H1 (cell line): Measurements from ENCODE around the gene GPNMB. TPM values are rescaled to one million over a fixed set of nuclear protein-coding genes. Genes with fewer than 3 reads are reported as not detected.

Experiments used
- CTCF ChIA-PET: fragments of 300-600 bp; sonication (Branson Sonifier 250); formaldehyde crosslinking; loops from one replicate; lab custom pipeline; 2021; ENCODE audit not compliant: partially characterized antibody; lab: Charles Lee
- POLR2A ChIA-PET: fragments of 300-600 bp; sonication (Branson Sonifier 250); formaldehyde crosslinking; loops from one replicate; lab custom pipeline; 2021; ENCODE audit warnings: inconsistent platforms; ENCODE audit not compliant: partially characterized antibody; lab: Charles Lee
- DNase-seq, 2 experiments: peaks; one replicate each; pipeline versions ENCODE4 v3.0.0 to v3.0.0-alpha.2; 2010 to 2022; ENCODE audit warnings: low spot score in 2 of 2, low read depth in 1 of 2, mixed read lengths in 1 of 2
- FAIRE-seq: peaks from 2 replicates; lab custom pipeline; 2011; peaks lifted over from hg19 to GRCh38; lab: Jason Lieb, UNC
- H2AFZ ChIP-seq: 2 replicates; pipeline ENCODE4 v1.8.1; 2012; ENCODE audit warnings: low read length, inconsistent platforms
- H2AK5ac ChIP-seq: 2 replicates; pipeline ENCODE4 v1.6.1; 2013; ENCODE audit warnings: low read depth, low read length
- H2BK120ac ChIP-seq: replicated peaks from 2 replicates; pipeline ENCODE3; 2013; ENCODE audit warnings: low read depth, low read length, inconsistent platforms
- H2BK12ac ChIP-seq: 2 replicates; pipeline ENCODE4 v1.6.1; 2013; ENCODE audit warnings: low read depth, low read length
- H2BK15ac ChIP-seq: 2 replicates; pipeline ENCODE4 v1.6.1; 2013; ENCODE audit warnings: low read length
- H2BK20ac ChIP-seq: 2 replicates; pipeline ENCODE4 v1.6.1; 2013; ENCODE audit warnings: low read length
- H2BK5ac ChIP-seq: 2 replicates; pipeline ENCODE4 v1.6.1; 2013; ENCODE audit warnings: low read depth, low read length
- H3K14ac ChIP-seq: 2 replicates; pipeline ENCODE4 v1.6.1; 2013; ENCODE audit warnings: inconsistent platforms; ENCODE audit not compliant: insufficient read length
- H3K18ac ChIP-seq: 2 replicates; pipeline ENCODE4 v1.6.1; 2013; ENCODE audit warnings: low read length; ENCODE audit errors: extremely low read depth
- H3K23ac ChIP-seq: 2 replicates; pipeline ENCODE4 v1.6.1; 2013; ENCODE audit warnings: inconsistent platforms; ENCODE audit not compliant: insufficient read length
- H3K23me2 ChIP-seq: 2 replicates; pipeline ENCODE4 v1.6.1; 2013; ENCODE audit warnings: low read depth, low read length
- H3K27ac ChIP-seq: 2 replicates; pipeline ENCODE4 v1.6.1; 2011; ENCODE audit warnings: low read depth, low read length, inconsistent platforms
- H3K27me3 ChIP-seq, 4 experiments: replicated peaks in 1 of 4; 1 replicate in 1 of 4; 2 replicates in 3 of 4; pipeline versions ENCODE4 v1.6.1 to v1.8.1; 2011 to 2013; ENCODE audit warnings: low read length in 3 of 4, mild to moderate bottlenecking in 3 of 4, inconsistent platforms in 2 of 4, mixed read lengths in 2 of 4, moderate library complexity in 1 of 4; ENCODE audit not compliant: control insufficient read depth in 3 of 4, insufficient read depth in 3 of 4; ENCODE audit errors: extremely low read depth in 1 of 4
- H3K36me3 ChIP-seq, 4 experiments: 2 replicates each; pipeline versions ENCODE4 v1.6.1 to v1.8.1; 2011 to 2013; ENCODE audit warnings: mild to moderate bottlenecking in 4 of 4, low read length in 3 of 4, moderate library complexity in 2 of 4, control low read depth in 1 of 4, inconsistent platforms in 1 of 4; ENCODE audit not compliant: insufficient read depth in 4 of 4, control insufficient read depth in 2 of 4
- H3K4ac ChIP-seq: replicated peaks from 2 replicates; pipeline ENCODE3; 2013; ENCODE audit warnings: low read length, low read depth, mixed read lengths, inconsistent platforms; ENCODE audit not compliant: insufficient read length
- H3K4me1 ChIP-seq, 4 experiments: replicated peaks in 1 of 4; 1 replicate in 1 of 4; 2 replicates in 3 of 4; pipeline versions ENCODE4 v1.6.1 to v1.8.1; 2011 to 2013; ENCODE audit warnings: low read length in 3 of 4, inconsistent platforms in 2 of 4, mixed read lengths in 1 of 4; ENCODE audit not compliant: insufficient read depth in 4 of 4, control insufficient read depth in 3 of 4
- H3K4me2 ChIP-seq, 2 experiments: 2 replicates each; pipeline versions ENCODE4 v1.6.1 to v1.8.1; 2011 to 2013; ENCODE audit warnings: low read depth in 2 of 2, low read length in 2 of 2, control low read depth in 1 of 2, inconsistent platforms in 1 of 2, mild to moderate bottlenecking in 1 of 2; ENCODE audit not compliant: insufficient read depth in 1 of 2
- H3K4me3 ChIP-seq, 4 experiments: fragments of 200-600, 300-600 bp in 1 of 4; sonication (generic), shearing (Covaris generic), sonication (Bioruptor Twin) in 1 of 4; 2 replicates each; pipeline versions ENCODE4 v1.5.1 to v1.8.1; 2011 to 2016; ENCODE audit warnings: low read length in 4 of 4, low read depth in 3 of 4, control low read depth in 2 of 4, inconsistent platforms in 2 of 4, mild to moderate bottlenecking in 2 of 4, mixed read lengths in 1 of 4, moderate library complexity in 1 of 4; ENCODE audit not compliant: insufficient read depth in 2 of 4; ENCODE audit errors: extremely low read depth in 1 of 4
- H3K56ac ChIP-seq: replicated peaks from 2 replicates; pipeline ENCODE3; 2013; ENCODE audit warnings: low read depth, mild to moderate bottlenecking, mixed read lengths, low read length, inconsistent platforms; ENCODE audit not compliant: insufficient read length
- H3K79me1 ChIP-seq: 2 replicates; pipeline ENCODE4 v1.6.1; 2013; ENCODE audit warnings: low read depth, low read length, control low read depth
- H3K79me2 ChIP-seq, 2 experiments: 2 replicates each; pipeline versions ENCODE4 v1.6.1 to v1.8.1; 2012 to 2013; ENCODE audit warnings: low read length in 2 of 2, mild to moderate bottlenecking in 2 of 2, inconsistent platforms in 1 of 2; ENCODE audit not compliant: insufficient read depth in 2 of 2, control insufficient read depth in 1 of 2
- H3K9ac ChIP-seq, 4 experiments: replicated peaks in 1 of 4; 1 replicate in 1 of 4; 2 replicates in 3 of 4; pipeline versions ENCODE4 v1.6.1 to v1.8.1; 2011 to 2013; ENCODE audit warnings: low read depth in 3 of 4, low read length in 3 of 4, control low read depth in 2 of 4, mild to moderate bottlenecking in 2 of 4, moderate library complexity in 2 of 4, inconsistent platforms in 1 of 4; ENCODE audit errors: extremely low read depth in 1 of 4
- H3K9me3 ChIP-seq, 2 experiments: 2 replicates each; pipeline versions ENCODE4 v1.6.1 to v1.8.1; 2012 to 2013; ENCODE audit warnings: mild to moderate bottlenecking in 2 of 2, moderate library complexity in 2 of 2, control low read depth in 1 of 2, inconsistent platforms in 1 of 2, low read depth in 1 of 2, low read length in 1 of 2, mixed read lengths in 1 of 2; ENCODE audit not compliant: insufficient read depth in 2 of 2
- H4K20me1 ChIP-seq, 2 experiments: replicated peaks in 1 of 2; 2 replicates each; pipeline versions ENCODE3 to v1.8.1; 2011 to 2013; ENCODE audit warnings: inconsistent platforms in 2 of 2, low read length in 2 of 2, mild to moderate bottlenecking in 1 of 2; ENCODE audit not compliant: insufficient read depth in 2 of 2, control insufficient read depth in 1 of 2
- H4K5ac ChIP-seq: 2 replicates; pipeline ENCODE4 v1.6.1; 2013; ENCODE audit warnings: low read length, low read depth, mixed read lengths, inconsistent platforms; ENCODE audit not compliant: insufficient read length
- H4K8ac ChIP-seq: 2 replicates; pipeline ENCODE4 v1.8.0; 2013; ENCODE audit warnings: mild to moderate bottlenecking, moderate library complexity, low read length, inconsistent platforms; ENCODE audit not compliant: insufficient read depth; ENCODE audit errors: extremely low read depth
- H4K91ac ChIP-seq: replicated peaks from 2 replicates; pipeline ENCODE3; 2013; ENCODE audit warnings: low read length, mixed read lengths, inconsistent platforms; ENCODE audit not compliant: insufficient read length
- BRCA1 ChIP-seq: IDR thresholded peaks from 2 replicates; pipeline ENCODE4 v1.6.1; 2012; ENCODE audit warnings: low read depth, low read length, improper control_type of control experiment
- CHD1 ChIP-seq: IDR thresholded peaks from 2 replicates; pipeline ENCODE4 v1.6.1; 2012; ENCODE audit warnings: low read depth, low read length, improper control_type of control experiment
- EGR1 ChIP-seq: IDR thresholded peaks from 2 replicates; pipeline ENCODE4 v1.6.1; 2011; ENCODE audit warnings: low read depth, low read length, borderline replicate concordance
- EP300 ChIP-seq, 2 experiments: IDR thresholded peaks; 1 replicate in 1 of 2; 2 replicates in 1 of 2; pipeline ENCODE4 v1.6.1; 2011 to 2012; ENCODE audit warnings: low read depth in 2 of 2, low read length in 2 of 2, mild to moderate bottlenecking in 2 of 2, borderline replicate concordance in 1 of 2, inconsistent platforms in 1 of 2, moderate library complexity in 1 of 2
- JUND ChIP-seq: IDR thresholded peaks from 2 replicates; pipeline ENCODE4 v1.6.1; 2011; ENCODE audit warnings: mild to moderate bottlenecking, improper control_type of control experiment, low read length
- POU5F1 ChIP-seq: IDR thresholded peaks from 2 replicates; pipeline ENCODE4 v1.6.1; 2011; ENCODE audit warnings: low read depth, mild to moderate bottlenecking, low read length, moderate library complexity
- SIN3A ChIP-seq, 2 experiments: IDR thresholded peaks in 1 of 2; conservative IDR thresholded peaks in 1 of 2; 2 replicates each; pipeline ENCODE4 v1.6.1; 2011 to 2012; ENCODE audit warnings: low read length in 2 of 2, improper control_type of control experiment in 1 of 2, low read depth in 1 of 2, mild to moderate bottlenecking in 1 of 2
- SP1 ChIP-seq: IDR thresholded peaks from 2 replicates; pipeline ENCODE4 v1.6.1; 2011; ENCODE audit warnings: low read depth, low read length
- TAF7 ChIP-seq: optimal IDR thresholded peaks from 2 replicates; pipeline ENCODE3; 2011; ENCODE audit warnings: low read depth, mild to moderate bottlenecking, inconsistent platforms, low read length, moderate library complexity, borderline replicate concordance
- WGBS, 2 experiments: shearing (Covaris generic) in 1 of 2; methylation state at CpG; one replicate each; pipeline versions ENCODE4 v1.1.6 to v1.1.7; 2013 to 2015; ENCODE audit warnings: low lambda C conversion rate in 2 of 2, mixed read lengths in 2 of 2, inconsistent platforms in 1 of 2, low coverage in 1 of 2, missing lambda C conversion rate in 1 of 2; ENCODE audit not compliant: insufficient replicate concordance in 2 of 2, insufficient coverage in 1 of 2, insufficient read length in 1 of 2; ENCODE audit errors: extremely low coverage in 1 of 2, missing lambda C conversion rate in 1 of 2; 5-methylcytosine and 5-hydroxymethylcytosine counted together
- polyA plus RNA-seq, 7 experiments: library from polyadenylated mRNA; depleted of rRNA in 3 of 7; stranded (reverse) in 5 of 7; unstranded in 2 of 7; fragments of >200 nt in 5 of 7; fragments of 200-250 nt in 2 of 7; gene quantifications; 1 replicate in 5 of 7; 2 replicates in 1 of 7; 4 replicates in 1 of 7; pipeline versions ENCODE4 v1.2.1 to v1.2.3, GENCODE V29; 2011 to 2013; ENCODE audit warnings: missing spikeins in 2 of 7, mixed read lengths in 2 of 7
- total RNA-seq: library from RNA; stranded (reverse); fragmentation: NEBNext Ultra II Directional; extraction: Animal tissue kit (Norgen Biotek cat#: 25700); gene quantifications from 2 replicates; pipeline ENCODE4 v1.2.1, GENCODE V29; 2021
- TF ChIP-seq, protein P1 (sequence below), 3 experiments: IDR thresholded peaks; 1 replicate in 2 of 3; 2 replicates in 1 of 3; pipeline versions ENCODE4 v1.5.1 to v1.6.1; 2011; ENCODE audit warnings: low read length in 3 of 3, mild to moderate bottlenecking in 3 of 3, inconsistent platforms in 2 of 3, low read depth in 1 of 3, moderate library complexity in 1 of 3; ENCODE audit not compliant: insufficient read depth in 1 of 3; ENCODE audit errors: control extremely low read depth in 1 of 3

GPNMB gene
- total and polyA plus RNA-seq, 2 of the 8 experiments (the other 6 are each of a cell fraction or from before 2014, with no cell fraction given): 1.1 to 1.4 TPM

DNA sequence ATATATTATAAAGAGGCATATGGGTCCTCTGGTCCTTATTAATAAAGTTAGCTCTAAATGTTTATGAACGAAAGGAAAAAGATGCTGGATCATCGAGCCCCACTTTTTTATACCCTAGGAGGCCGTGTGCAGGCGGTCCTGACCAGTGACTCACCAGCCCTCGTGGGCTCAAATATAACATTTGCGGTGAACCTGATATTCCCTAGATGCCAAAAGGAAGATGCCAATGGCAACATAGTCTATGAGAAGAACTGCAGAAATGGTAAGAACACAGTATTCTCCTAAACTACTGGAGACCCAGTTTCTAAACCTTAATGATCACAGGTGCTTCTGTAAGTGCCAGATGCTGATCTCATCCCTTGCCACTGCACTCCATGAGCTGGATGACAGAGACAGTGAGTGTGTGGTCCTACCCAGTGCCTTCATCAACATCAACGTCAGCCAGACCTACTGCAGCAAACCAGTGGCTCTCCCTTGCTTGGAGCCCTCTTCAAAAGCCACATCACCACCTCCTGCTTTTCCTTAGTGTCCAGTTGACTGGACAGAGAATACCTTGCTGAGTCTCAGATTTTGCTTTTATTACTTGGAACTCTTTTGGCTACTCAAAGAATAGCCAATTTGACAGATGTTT, 7.6 kb downstream of the GPNMB start:
- no peaks in the 10 kb centered on the region for H3K79me1 ChIP-seq
- ChIA-PET POLR2A (interaction anchor here (1.2 kb wide), 1 partner anchor 9 kb away, joined by 3 read pairs; no protein-coding TSS in a partner anchor), CTCF (interaction anchor here (0.6 to 17.4 kb wide), 7 partner anchors 8 to 292 kb away, joined by 3 to 241 read pairs (median 3); no protein-coding TSS in a partner anchor)
- H3K4me1 ChIP-seq: no peaks in the 10 kb centered on the region
- no peak overlapping the region for H2AK5ac ChIP-seq
- H3K4me2 ChIP-seq: no peak overlapping the region
- FAIRE-seq (no peak), DNase-seq (no peak)
- H3K14ac ChIP-seq: no peak overlapping the region
- no peak overlapping the region for H2BK120ac ChIP-seq
- no peaks in the 10 kb centered on the region; the same call in 1 of the 2 replicates for H3K23me2 ChIP-seq
- H3K79me2 ChIP-seq: no peaks in the 10 kb centered on the region
- H3K4me3 ChIP-seq: no peak overlapping the region
- no peak overlapping the region for H2AFZ ChIP-seq
- no peak overlapping the region for H3K9ac ChIP-seq
- no peak overlapping the region for H3K18ac ChIP-seq
- H4K20me1 ChIP-seq: no peaks in the 10 kb centered on the region
- H2BK12ac ChIP-seq: no peak overlapping the region
- no peak overlapping the region for H2BK20ac ChIP-seq
- H3K27me3 ChIP-seq: no peaks in the 10 kb centered on the region
- no peak overlapping the region for H3K27ac ChIP-seq
- H3K36me3 ChIP-seq: no peaks in the 10 kb centered on the region
- no peak overlapping the region for H2BK5ac ChIP-seq
- no peak overlapping the region for H4K5ac ChIP-seq
- H3K9me3 ChIP-seq: no peaks in the 10 kb centered on the region
- no peak overlapping the region for H4K8ac ChIP-seq
- no peak overlapping the region for H2BK15ac ChIP-seq
- WGBS, 2 experiments: 85% methylated on average over 7 of the region's 7 CpGs; no CpG with 5 or more reads in 1 of the 2 experiments
- H3K4ac ChIP-seq: no peak overlapping the region
- H3K56ac ChIP-seq: no peak overlapping the region
- H4K91ac ChIP-seq: no peak overlapping the region
- no peak overlapping the region for H3K23ac ChIP-seq
- TF ChIP-seq BRCA1 (no peak), JUND (no peak), EP300 (IDR thresholded peaks at IDR 0.05; ENCODE audit: borderline replicate concordance in 1 of 2, low read depth in 2 of 2, low read length in 2 of 2) (no peak), CHD1 (no peak), EGR1 (no peak), POU5F1 (no peak), TAF7 (no peak), SP1 (no peak), SIN3A (conservative IDR thresholded peaks at IDR 0.05 in 1 of 2, IDR thresholded peaks at IDR 0.05 in 1 of 2; ENCODE audit: low read depth in 1 of 2, low read length in 2 of 2) (no peak)
- TF ChIP-seq, protein P1, sequence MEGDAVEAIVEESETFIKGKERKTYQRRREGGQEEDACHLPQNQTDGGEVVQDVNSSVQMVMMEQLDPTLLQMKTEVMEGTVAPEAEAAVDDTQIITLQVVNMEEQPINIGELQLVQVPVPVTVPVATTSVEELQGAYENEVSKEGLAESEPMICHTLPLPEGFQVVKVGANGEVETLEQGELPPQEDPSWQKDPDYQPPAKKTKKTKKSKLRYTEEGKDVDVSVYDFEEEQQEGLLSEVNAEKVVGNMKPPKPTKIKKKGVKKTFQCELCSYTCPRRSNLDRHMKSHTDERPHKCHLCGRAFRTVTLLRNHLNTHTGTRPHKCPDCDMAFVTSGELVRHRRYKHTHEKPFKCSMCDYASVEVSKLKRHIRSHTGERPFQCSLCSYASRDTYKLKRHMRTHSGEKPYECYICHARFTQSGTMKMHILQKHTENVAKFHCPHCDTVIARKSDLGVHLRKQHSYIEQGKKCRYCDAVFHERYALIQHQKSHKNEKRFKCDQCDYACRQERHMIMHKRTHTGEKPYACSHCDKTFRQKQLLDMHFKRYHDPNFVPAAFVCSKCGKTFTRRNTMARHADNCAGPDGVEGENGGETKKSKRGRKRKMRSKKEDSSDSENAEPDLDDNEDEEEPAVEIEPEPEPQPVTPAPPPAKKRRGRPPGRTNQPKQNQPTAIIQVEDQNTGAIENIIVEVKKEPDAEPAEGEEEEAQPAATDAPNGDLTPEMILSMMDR (IDR thresholded peaks at IDR 0.05; ENCODE audit: control extremely low read depth in 1 of 3, insufficient read depth in 1 of 3, low read depth in 1 of 3, low read length in 3 of 3): no peak
